ENCODE results near the gene CD300LF. TPM values are rescaled to one million over a fixed set of nuclear protein-coding genes. Genes with fewer than 3 reads are reported as not detected.

The CD300LF gene
- polyA plus RNA-seq, 4 donors: 0.22 to 0.44 (median 0.36) TPM

- no peak for DNase-seq (ENCODE audit: low read depth in 4 of 4, low spot score in 2 of 4)
These were observed 18.6 kb downstream of the CD300LF start for GRCh38 chr17:74694081-74694480.

GRCh38 chr17:74691151-74691550 lies 21.6 kb downstream of the CD300LF start:
- no peak for DNase-seq (ENCODE audit: low read depth in 4 of 4, low spot score in 2 of 4)

GRCh38 chr17:74690409-74690825 lies 22.3 kb downstream of the CD300LF start:
- DNase-seq (ENCODE audit: low read depth in 4 of 4, low spot score in 2 of 4): no peak

GRCh38 chr17:74687886-74688285 lies 24.8 kb downstream of the CD300LF start:
- DNase-seq (ENCODE audit: low read depth in 4 of 4, low spot score in 2 of 4): no peak

- DNase-seq (ENCODE audit: low read depth in 4 of 4, low spot score in 2 of 4): no peak
These were observed 26.0 kb downstream of the CD300LF start for GRCh38 chr17:74686761-74687160.

GRCh38 chr17:74682471-74683190 lies 30.1 kb downstream of the CD300LF start:
- DNase-seq (ENCODE audit: low read depth in 4 of 4, low spot score in 2 of 4): no peak

- no peak for DNase-seq (ENCODE audit: low read depth in 4 of 4, low spot score in 2 of 4)
These were observed 30.7 kb downstream of the CD300LF start for GRCh38 chr17:74682028-74682427.

GRCh38 chr17:74680941-74681340 lies 31.8 kb downstream of the CD300LF start:
- DNase-seq (ENCODE audit: low read depth in 4 of 4, low spot score in 2 of 4): no peak

GRCh38 chr17:74680213-74680612 lies 32.5 kb downstream of the CD300LF start:
- no peak for DNase-seq (ENCODE audit: low read depth in 4 of 4, low spot score in 2 of 4)

GRCh38 chr17:74679374-74679773 lies 33.3 kb downstream of the CD300LF start:
- no peak for DNase-seq (ENCODE audit: low read depth in 4 of 4, low spot score in 2 of 4)

- no peak for DNase-seq (ENCODE audit: low read depth in 4 of 4, low spot score in 2 of 4)
These were observed 34.2 kb downstream of the CD300LF start for GRCh38 chr17:74678541-74678940.

GRCh38 chr17:74677558-74678466 lies 34.9 kb downstream of the CD300LF start:
- DNase-seq (ENCODE audit: low read depth in 4 of 4, low spot score in 2 of 4): no peak

- peak; percentile 69 to 89 (median 77) for DNase-seq (ENCODE audit: low read depth in 4 of 4, low spot score in 2 of 4)
These were observed 41.5 kb downstream of the CD300LF start for GRCh38 chr17:74671031-74671771.

- no peak for DNase-seq (ENCODE audit: low read depth in 4 of 4, low spot score in 2 of 4)
These were observed 42.4 kb downstream of the CD300LF start for GRCh38 chr17:74670329-74670728.

- no peak for DNase-seq (ENCODE audit: low read depth in 4 of 4, low spot score in 2 of 4)
These were observed 49.2 kb downstream of the CD300LF start for GRCh38 chr17:74663561-74663960.

- no peak for DNase-seq (ENCODE audit: low read depth in 4 of 4, low spot score in 2 of 4)
These were observed 52.8 kb downstream of the CD300LF start for GRCh38 chr17:74659889-74660288.

GRCh38 chr17:74658620-74659019 lies 54.1 kb downstream of the CD300LF start:
- no peak for DNase-seq (ENCODE audit: low read depth in 4 of 4, low spot score in 2 of 4)

GRCh38 chr17:74654742-74655141 lies 58.0 kb downstream of the CD300LF start:
- DNase-seq (ENCODE audit: low read depth in 4 of 4, low spot score in 2 of 4): no peak

- no peak for DNase-seq (ENCODE audit: low read depth in 4 of 4, low spot score in 2 of 4)
These were observed 60.7 kb downstream of the CD300LF start for GRCh38 chr17:74652020-74652419.

- no peak for DNase-seq (ENCODE audit: low read depth in 4 of 4, low spot score in 2 of 4)
These were observed 62.8 kb downstream of the CD300LF start for GRCh38 chr17:74649909-74650308.
